ENCODE data around the gene IGF2BP2. TPM values are rescaled to one million over a fixed set of nuclear protein-coding genes. Genes with fewer than 3 reads are reported as not detected.

Gene IGF2BP2
- total RNA-seq, 6 donors from 2014 or later, result 11.4 to 60.3 (median 24.9) TPM

DNA sequence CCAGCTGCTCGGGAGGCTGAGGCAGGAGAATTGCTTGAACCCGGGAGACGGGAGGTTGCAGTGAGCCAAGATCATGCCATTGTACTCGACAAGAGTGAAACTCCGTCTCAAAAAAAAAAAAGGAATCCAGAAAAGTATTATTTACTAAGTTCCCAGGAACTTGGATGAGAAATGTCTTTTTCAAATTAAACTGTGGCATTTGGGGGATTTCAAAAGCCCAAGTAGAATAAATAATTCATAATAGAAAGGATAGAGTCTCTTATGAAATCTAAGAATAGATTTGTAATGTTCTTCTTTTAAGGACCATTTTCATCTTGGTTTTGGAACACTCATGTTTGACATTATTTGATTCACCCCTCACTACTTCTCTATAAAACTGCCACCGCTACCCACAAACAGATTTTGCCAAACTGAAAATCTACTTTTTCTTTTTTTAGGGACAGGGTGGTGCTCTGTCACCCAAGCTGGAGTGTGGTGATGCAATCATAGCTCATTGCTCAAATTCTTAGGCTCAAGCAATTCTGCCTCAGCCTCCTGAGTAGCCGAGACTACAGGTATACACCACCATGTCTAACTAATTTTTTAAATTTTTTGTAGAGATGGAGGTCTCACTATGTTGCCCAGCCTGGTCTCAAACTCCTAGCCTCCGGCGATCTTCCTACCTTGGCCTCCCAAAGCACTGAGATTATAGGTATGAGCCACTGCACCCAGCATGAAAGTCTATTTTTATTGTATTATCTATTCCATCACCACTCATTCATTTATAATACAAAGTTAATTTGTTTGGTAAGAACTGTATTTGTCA, 139.4 kb downstream of the IGF2BP2 start:
- peaks cover 0 to 34% (median 9%) of the 10 kb centered on the region in 4 donors for H3K36me3 ChIP-seq
- ATAC-seq (ENCODE audit: low FRiP score in 2 of 2), result no peak
- 83 to 87% methylated on average over 9 of the region's 9 CpGs for WGBS, 2 donors

DNA sequence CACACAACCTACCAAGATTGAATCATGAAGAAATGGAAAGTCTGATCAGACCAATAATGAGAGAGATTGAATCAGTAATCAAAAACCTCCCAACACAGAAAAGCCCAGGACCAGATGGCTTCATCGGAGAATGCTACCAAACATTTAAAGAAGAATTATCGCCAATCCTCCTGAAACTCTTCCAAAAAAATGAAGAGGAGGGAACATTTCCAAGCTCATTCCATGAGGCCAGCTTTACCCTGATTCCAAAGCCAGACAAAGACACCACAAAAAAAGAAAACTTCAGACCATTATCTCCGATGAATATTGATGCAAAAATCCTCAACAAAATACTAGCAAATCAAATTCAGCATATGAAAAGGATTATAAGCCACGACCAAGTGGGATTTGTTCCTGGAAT, 144.6 kb downstream of the IGF2BP2 start:
- no peak for ATAC-seq (ENCODE audit: low FRiP score in 2 of 2)
- TF ChIP-seq POLR2AphosphoS5 (IDR thresholded peaks at IDR 0.05) (no peak), POLR2A (IDR thresholded peaks at IDR 0.05) (no peak), EP300 (IDR thresholded peaks at IDR 0.05) (no peak)
- TF ChIP-seq, protein P1, sequence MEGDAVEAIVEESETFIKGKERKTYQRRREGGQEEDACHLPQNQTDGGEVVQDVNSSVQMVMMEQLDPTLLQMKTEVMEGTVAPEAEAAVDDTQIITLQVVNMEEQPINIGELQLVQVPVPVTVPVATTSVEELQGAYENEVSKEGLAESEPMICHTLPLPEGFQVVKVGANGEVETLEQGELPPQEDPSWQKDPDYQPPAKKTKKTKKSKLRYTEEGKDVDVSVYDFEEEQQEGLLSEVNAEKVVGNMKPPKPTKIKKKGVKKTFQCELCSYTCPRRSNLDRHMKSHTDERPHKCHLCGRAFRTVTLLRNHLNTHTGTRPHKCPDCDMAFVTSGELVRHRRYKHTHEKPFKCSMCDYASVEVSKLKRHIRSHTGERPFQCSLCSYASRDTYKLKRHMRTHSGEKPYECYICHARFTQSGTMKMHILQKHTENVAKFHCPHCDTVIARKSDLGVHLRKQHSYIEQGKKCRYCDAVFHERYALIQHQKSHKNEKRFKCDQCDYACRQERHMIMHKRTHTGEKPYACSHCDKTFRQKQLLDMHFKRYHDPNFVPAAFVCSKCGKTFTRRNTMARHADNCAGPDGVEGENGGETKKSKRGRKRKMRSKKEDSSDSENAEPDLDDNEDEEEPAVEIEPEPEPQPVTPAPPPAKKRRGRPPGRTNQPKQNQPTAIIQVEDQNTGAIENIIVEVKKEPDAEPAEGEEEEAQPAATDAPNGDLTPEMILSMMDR (IDR thresholded peaks at IDR 0.05), result no peak
- no peaks in the 10 kb centered on the region for H3K27me3 ChIP-seq
- 78 to 87% methylated on average over 4 of the region's 4 CpGs for WGBS, 2 donors
- peaks cover 0 to 19% (median 0%) of the 10 kb centered on the region in 4 donors for H3K36me3 ChIP-seq
- no peak overlapping the region for H3K4me3 ChIP-seq
- no peaks in the 10 kb centered on the region for H3K9me3 ChIP-seq
- no peak for DNase-seq
- H3K4me1 ChIP-seq, result no peaks in the 10 kb centered on the region
- no peak overlapping the region for H3K27ac ChIP-seq

More for the DNA sequence above, 139.4 kb downstream of the IGF2BP2 start:
- TF ChIP-seq POLR2AphosphoS5 (IDR thresholded peaks at IDR 0.05) (no peak), EP300 (IDR thresholded peaks at IDR 0.05) (no peak), POLR2A (IDR thresholded peaks at IDR 0.05) (no peak)
- TF ChIP-seq, protein P1 (IDR thresholded peaks at IDR 0.05), result no peak
- no peaks in the 10 kb centered on the region for H3K9me3 ChIP-seq
- DNase-seq, result no peak
- no peak overlapping the region for H3K4me3 ChIP-seq
- no peaks in the 10 kb centered on the region for H3K27me3 ChIP-seq
- no peak overlapping the region for H3K27ac ChIP-seq
- no peaks in the 10 kb centered on the region for H3K4me1 ChIP-seq

DNA sequence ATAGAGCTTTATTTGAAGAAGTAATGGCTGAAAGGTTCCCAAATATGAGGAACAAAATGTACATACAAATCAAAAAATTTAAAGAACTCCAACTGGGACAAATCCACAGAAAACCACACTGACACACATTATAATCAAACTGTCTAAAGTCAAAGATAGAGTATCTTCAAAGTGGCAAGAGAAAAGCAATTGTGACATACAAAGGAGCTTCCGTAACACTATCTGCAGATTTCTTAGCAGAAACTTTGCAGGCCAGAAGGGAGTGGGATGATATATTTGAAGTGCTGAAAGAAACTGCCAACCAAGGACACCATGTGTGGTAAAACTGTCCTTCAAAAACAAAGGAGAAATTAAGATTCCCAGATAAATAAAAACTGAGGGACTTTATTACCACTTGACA, 146.8 kb downstream of the IGF2BP2 start:
- 94 to 100% methylated on average over 1 of the region's 1 CpG for WGBS, 2 donors
- H3K27ac ChIP-seq, result no peak overlapping the region
- H3K36me3 ChIP-seq, result peaks cover 0 to 27% (median 0%) of the 10 kb centered on the region in 4 donors
- no peak for ATAC-seq (ENCODE audit: low FRiP score in 2 of 2)
- H3K4me3 ChIP-seq, result no peak overlapping the region
- no peaks in the 10 kb centered on the region for H3K9me3 ChIP-seq
- TF ChIP-seq, protein P1 (IDR thresholded peaks at IDR 0.05), result no peak
- TF ChIP-seq EP300 (IDR thresholded peaks at IDR 0.05), result no peak
- TF ChIP-seq POLR2A (IDR thresholded peaks at IDR 0.05), result no peak
- TF ChIP-seq POLR2AphosphoS5 (IDR thresholded peaks at IDR 0.05), result no peak
- DNase-seq, result no peak
- no peaks in the 10 kb centered on the region for H3K27me3 ChIP-seq
- H3K4me1 ChIP-seq, result no peaks in the 10 kb centered on the region

DNA sequence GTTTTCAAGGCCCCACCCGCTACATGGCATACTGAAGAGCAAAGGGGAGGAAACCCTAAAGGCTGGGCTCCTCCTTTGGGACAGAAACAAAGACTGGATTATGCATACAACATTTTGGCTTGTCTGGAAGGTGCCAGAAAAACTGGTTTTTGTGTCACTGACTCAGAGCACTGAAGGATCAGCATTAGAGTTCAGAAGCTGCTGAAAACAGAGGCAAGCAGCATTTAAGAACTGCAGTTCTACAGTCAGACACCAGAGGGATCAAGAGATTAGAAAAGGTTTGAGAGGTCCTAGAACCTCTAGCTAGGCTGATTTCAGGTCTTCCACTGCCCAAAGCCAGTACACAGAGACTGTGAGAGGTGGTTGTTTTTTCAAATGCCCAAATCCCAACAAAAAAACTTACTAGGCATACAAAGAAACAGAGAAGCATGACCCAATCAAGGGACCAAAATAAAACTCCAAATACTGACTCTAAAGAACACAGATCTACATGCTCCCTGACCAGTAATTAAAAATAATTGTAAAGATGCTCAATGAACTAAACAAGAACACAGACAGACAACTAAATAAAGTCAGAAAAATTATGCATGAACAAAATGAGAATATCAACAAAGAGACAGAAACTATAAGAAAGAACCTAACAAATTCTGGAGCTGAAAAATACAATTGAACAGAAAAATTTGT, 147.6 kb downstream of the IGF2BP2 start:
- Histone ChIP-seq H3K9me3 (no peaks in the 10 kb centered on the region), H3K27me3 (no peaks in the 10 kb centered on the region), H3K4me3 (no peak overlapping the region), H3K4me1 (no peaks in the 10 kb centered on the region), H3K27ac (no peak overlapping the region), H3K36me3 (peaks cover 0 to 34% (median 2%) of the 10 kb centered on the region in 4 donors)
- 83 to 96% methylated on average over 1 of the region's 1 CpG for WGBS, 2 donors
- TF ChIP-seq, protein P1 (IDR thresholded peaks at IDR 0.05), result peak; percentile 52 to 75 (median 70)
- TF ChIP-seq POLR2A (IDR thresholded peaks at IDR 0.05), result no peak
- no peak for DNase-seq
- peak; percentile 53 to 61 for ATAC-seq (ENCODE audit: low FRiP score in 2 of 2)

Data from upper lobe of left lung (tissue), 6 donors.